Measurements from ENCODE around the gene TMEM131. TPM values are rescaled to one million over a fixed set of nuclear protein-coding genes. Genes with fewer than 3 reads are reported as not detected.

TMEM131 gene
- polyA plus RNA-seq, 3 donors = 7.0 to 23.6 (median 8.2) TPM

DNA sequence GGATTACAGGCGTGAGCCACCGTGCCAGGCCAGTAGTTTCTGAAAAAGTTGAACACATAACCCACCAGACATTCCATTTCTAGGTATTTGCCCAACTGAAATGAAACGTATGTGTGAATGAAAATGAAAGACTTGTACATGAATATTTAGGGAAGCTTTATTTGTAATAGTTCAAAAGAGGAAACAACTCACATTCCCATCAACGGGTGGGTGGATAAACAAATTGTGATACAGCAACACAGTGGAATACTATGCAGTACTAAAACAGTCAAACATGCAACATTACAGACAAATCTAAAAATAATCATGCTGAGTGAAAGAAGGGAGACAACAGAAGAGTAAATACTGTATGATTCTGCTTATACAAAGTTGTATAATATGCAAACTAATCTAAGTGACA lies 46.8 kb downstream of the TMEM131 start:
- WGBS (ENCODE audit: insufficient coverage) = no CpG with 5 or more reads among the region's 4 CpGs
- peaks cover 0 to 11% of the 10 kb centered on the region in 2 donors for H3K36me3 Mint-ChIP-seq
- Histone ChIP-seq H3K9ac (ENCODE audit: insufficient read depth, low read length, poor library complexity, severe bottlenecking) (no peak overlapping the region), H3K4me1 (ENCODE audit: control insufficient read depth in 1 of 2, insufficient read depth in 2 of 2, low read length in 2 of 2) (peaks cover 12 to 25% of the 10 kb centered on the region in 2 donors), H3K27ac (ENCODE audit: low read depth in 1 of 2, low read length in 2 of 2) (peak overlapping the region; percentile 27 to 32), H3K4me3 (replicated peaks in 1 of 3; ENCODE audit: low read depth in 2 of 3, low read length in 3 of 3) (peak overlapping the region in 1 of 3 experiments; percentile 3), H2AFZ (ENCODE audit: insufficient read depth, low read depth, low read length, poor library complexity, severe bottlenecking) (no peak overlapping the region), H3K36me3 (replicated peaks in 1 of 2; ENCODE audit: control insufficient read depth in 1 of 2, insufficient read depth in 2 of 2, low read length in 2 of 2) (no peaks in the 10 kb centered on the region), H3K79me2 (ENCODE audit: insufficient read depth, low read length) (peaks cover 99% of the 10 kb centered on the region), H3K9me3 (replicated peaks in 1 of 2; ENCODE audit: control insufficient read depth in 1 of 2, insufficient read depth in 1 of 2, low read length in 2 of 2) (no peaks in the 10 kb centered on the region), H3K4me2 (replicated peaks; ENCODE audit: extremely low read depth, low read length, poor library complexity, severe bottlenecking) (peak overlapping the region; percentile 41), H3K27me3 (ENCODE audit: control insufficient read depth in 2 of 2, insufficient read depth in 2 of 2, low read length in 2 of 2) (no peaks in the 10 kb centered on the region), H4K20me1 (ENCODE audit: insufficient read depth, low read length) (peaks cover 97% of the 10 kb centered on the region)
- H3K27ac Mint-ChIP-seq = peak overlapping the region; percentile 49 to 91 (median 85)
- H3K27me3 Mint-ChIP-seq (ENCODE audit: low read depth in 3 of 3) = no peaks in the 10 kb centered on the region
- H3K4me3 Mint-ChIP-seq = peak overlapping the region; percentile 46 to 78
- H3K9me3 Mint-ChIP-seq = no peaks in the 10 kb centered on the region
- intact Hi-C loops (cut with micrococcal nuclease) = no loop called here
- peaks cover 40% of the 10 kb centered on the region for H3K4me1 Mint-ChIP-seq
- DNase-seq = peak; percentile 20 to 34 (median 30)
- TF ChIP-seq, protein P1, sequence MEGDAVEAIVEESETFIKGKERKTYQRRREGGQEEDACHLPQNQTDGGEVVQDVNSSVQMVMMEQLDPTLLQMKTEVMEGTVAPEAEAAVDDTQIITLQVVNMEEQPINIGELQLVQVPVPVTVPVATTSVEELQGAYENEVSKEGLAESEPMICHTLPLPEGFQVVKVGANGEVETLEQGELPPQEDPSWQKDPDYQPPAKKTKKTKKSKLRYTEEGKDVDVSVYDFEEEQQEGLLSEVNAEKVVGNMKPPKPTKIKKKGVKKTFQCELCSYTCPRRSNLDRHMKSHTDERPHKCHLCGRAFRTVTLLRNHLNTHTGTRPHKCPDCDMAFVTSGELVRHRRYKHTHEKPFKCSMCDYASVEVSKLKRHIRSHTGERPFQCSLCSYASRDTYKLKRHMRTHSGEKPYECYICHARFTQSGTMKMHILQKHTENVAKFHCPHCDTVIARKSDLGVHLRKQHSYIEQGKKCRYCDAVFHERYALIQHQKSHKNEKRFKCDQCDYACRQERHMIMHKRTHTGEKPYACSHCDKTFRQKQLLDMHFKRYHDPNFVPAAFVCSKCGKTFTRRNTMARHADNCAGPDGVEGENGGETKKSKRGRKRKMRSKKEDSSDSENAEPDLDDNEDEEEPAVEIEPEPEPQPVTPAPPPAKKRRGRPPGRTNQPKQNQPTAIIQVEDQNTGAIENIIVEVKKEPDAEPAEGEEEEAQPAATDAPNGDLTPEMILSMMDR (IDR thresholded peaks at IDR 0.05) = no peak

DNA sequence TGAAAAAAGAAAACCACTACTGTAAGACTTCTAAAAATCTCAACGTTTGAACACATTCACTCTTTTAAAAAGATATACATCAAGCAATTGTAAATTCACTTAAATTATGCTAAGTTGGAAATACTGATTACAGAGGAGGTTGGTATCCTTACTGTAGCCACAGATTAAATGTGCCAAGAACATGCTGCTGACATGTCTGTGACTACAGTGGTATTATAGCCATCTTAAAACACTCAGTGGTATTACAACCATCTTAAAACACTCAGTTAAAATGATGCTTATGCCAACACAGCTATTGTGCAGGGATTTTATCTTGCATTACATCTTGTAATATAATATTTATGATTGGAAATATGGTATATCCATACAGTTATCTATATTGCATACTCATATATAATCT lies 50.0 kb downstream of the TMEM131 start:
- H3K9me3 Mint-ChIP-seq = peaks cover 0 to 7% (median 5%) of the 10 kb centered on the region in 7 donors
- Histone ChIP-seq H3K4me3 (replicated peaks in 1 of 3; ENCODE audit: low read depth in 2 of 3, low read length in 3 of 3) (no peak overlapping the region), H3K79me2 (ENCODE audit: insufficient read depth, low read length) (peaks cover 87% of the 10 kb centered on the region), H3K9ac (ENCODE audit: insufficient read depth, low read length, poor library complexity, severe bottlenecking) (no peak overlapping the region), H3K36me3 (replicated peaks in 1 of 2; ENCODE audit: control insufficient read depth in 1 of 2, insufficient read depth in 2 of 2, low read length in 2 of 2) (no peaks in the 10 kb centered on the region), H3K4me2 (replicated peaks; ENCODE audit: extremely low read depth, low read length, poor library complexity, severe bottlenecking) (no peak overlapping the region), H4K20me1 (ENCODE audit: insufficient read depth, low read length) (peaks cover 84% of the 10 kb centered on the region), H3K27me3 (ENCODE audit: control insufficient read depth in 2 of 2, insufficient read depth in 2 of 2, low read length in 2 of 2) (no peaks in the 10 kb centered on the region), H3K4me1 (ENCODE audit: control insufficient read depth in 1 of 2, insufficient read depth in 2 of 2, low read length in 2 of 2) (peaks cover 12 to 16% of the 10 kb centered on the region in 2 donors), H3K9me3 (replicated peaks in 1 of 2; ENCODE audit: control insufficient read depth in 1 of 2, insufficient read depth in 1 of 2, low read length in 2 of 2) (no peaks in the 10 kb centered on the region), H3K27ac (ENCODE audit: low read depth in 1 of 2, low read length in 2 of 2) (no peak overlapping the region), H2AFZ (ENCODE audit: insufficient read depth, low read depth, low read length, poor library complexity, severe bottlenecking) (no peak overlapping the region)
- intact Hi-C loops (cut with micrococcal nuclease) = no loop called here
- no peak overlapping the region for H3K4me3 Mint-ChIP-seq
- no CpG with 5 or more reads among the region's 1 CpG for WGBS (ENCODE audit: insufficient coverage)
- no peaks in the 10 kb centered on the region for H3K27me3 Mint-ChIP-seq (ENCODE audit: low read depth in 3 of 3)
- TF ChIP-seq, protein P1 (IDR thresholded peaks at IDR 0.05) = no peak
- DNase-seq = no peak
- H3K36me3 Mint-ChIP-seq = peaks cover 0 to 6% of the 10 kb centered on the region in 2 donors
- H3K4me1 Mint-ChIP-seq = peaks cover 21% of the 10 kb centered on the region
- H3K27ac Mint-ChIP-seq = no peak overlapping the region
